Neuronal stem cell (in vitro differentiated cells): ENCODE data around the gene KLKB1. TPM values are rescaled to one million over a fixed set of nuclear protein-coding genes. Genes with fewer than 3 reads are reported as not detected.

Source experiments
- DNase-seq: peaks from one replicate; pipeline ENCODE4 v3.0.0-alpha.2; 2013; ENCODE audit warnings: low spot score
- H2AFZ ChIP-seq: one replicate; pipeline ENCODE4 v1.6.1; 2013; ENCODE audit warnings: mild to moderate bottlenecking, low read length, inconsistent platforms
- H2AK5ac ChIP-seq: 2 replicates; pipeline ENCODE4 v1.6.1; 2013; ENCODE audit warnings: low read depth, mild to moderate bottlenecking, inconsistent platforms, low read length, moderate library complexity, mixed read lengths
- H2BK120ac ChIP-seq: 2 replicates; pipeline ENCODE4 v1.6.1; 2013; ENCODE audit warnings: low read depth, mild to moderate bottlenecking, inconsistent platforms, low read length, moderate library complexity, mixed read lengths
- H2BK12ac ChIP-seq: one replicate; pipeline ENCODE4 v1.6.1; 2013; ENCODE audit warnings: low read length, inconsistent platforms
- H2BK15ac ChIP-seq: 2 replicates; pipeline ENCODE4 v1.6.1; 2013; ENCODE audit warnings: mild to moderate bottlenecking, low read length, inconsistent platforms, mixed read lengths
- H2BK5ac ChIP-seq: one replicate; pipeline ENCODE4 v1.6.1; 2013; ENCODE audit warnings: inconsistent platforms, mild to moderate bottlenecking, low read length, moderate library complexity
- H3K14ac ChIP-seq: one replicate; pipeline ENCODE4 v1.6.1; 2013; ENCODE audit warnings: low read length, inconsistent platforms
- H3K18ac ChIP-seq: 2 replicates; pipeline ENCODE4 v1.6.1; 2013; ENCODE audit warnings: low read length, inconsistent platforms
- H3K23ac ChIP-seq: 2 replicates; pipeline ENCODE4 v1.6.1; 2013; ENCODE audit warnings: low read depth, mild to moderate bottlenecking, mixed read lengths, low read length, inconsistent platforms; ENCODE audit not compliant: poor library complexity
- H3K27ac ChIP-seq: replicated peaks from 3 replicates; pipeline ENCODE4 v1.5.1; 2013; ENCODE audit warnings: low read length, inconsistent platforms
- H3K27me3 ChIP-seq, 3 experiments: 2 replicates each; pipeline ENCODE4 v1.6.1; 2013; ENCODE audit warnings: low read length in 3 of 3, mild to moderate bottlenecking in 2 of 3, inconsistent platforms in 1 of 3, low read depth in 1 of 3, mixed read lengths in 1 of 3, moderate library complexity in 1 of 3; ENCODE audit not compliant: control insufficient read depth in 3 of 3, insufficient read depth in 3 of 3
- H3K36me3 ChIP-seq, 2 donors: replicated peaks in 1 of 2; 2 replicates each; pipeline ENCODE4 v1.6.1; 2013; ENCODE audit warnings: low read length in 2 of 2; ENCODE audit not compliant: control insufficient read depth in 2 of 2, insufficient read depth in 2 of 2
- H3K4ac ChIP-seq: 2 replicates; pipeline ENCODE4 v1.6.1; 2013; ENCODE audit warnings: inconsistent platforms, mild to moderate bottlenecking, low read length, moderate library complexity
- H3K4me1 ChIP-seq, 2 donors: 1 replicate in 1 of 2; 2 replicates in 1 of 2; pipeline ENCODE4 v1.6.1; 2013; ENCODE audit warnings: low read length in 2 of 2, low read depth in 1 of 2; ENCODE audit not compliant: control insufficient read depth in 2 of 2, insufficient read depth in 1 of 2
- H3K4me2 ChIP-seq: one replicate; pipeline ENCODE4 v1.6.1; 2013; ENCODE audit warnings: mild to moderate bottlenecking, low read length, inconsistent platforms; ENCODE audit not compliant: insufficient read depth, poor library complexity, severe bottlenecking
- H3K4me3 ChIP-seq, 2 donors: 2 replicates each; pipeline ENCODE4 v1.5.1; 2013; ENCODE audit warnings: low read length in 2 of 2, mild to moderate bottlenecking in 2 of 2, inconsistent platforms in 1 of 2, moderate library complexity in 1 of 2
- H3K79me1 ChIP-seq: one replicate; pipeline ENCODE4 v1.6.1; 2013; ENCODE audit warnings: low read depth, mild to moderate bottlenecking, inconsistent platforms, low read length, moderate library complexity
- H3K9ac ChIP-seq: one replicate; pipeline ENCODE4 v1.6.1; 2013; ENCODE audit warnings: mild to moderate bottlenecking, low read depth, low read length, inconsistent platforms; ENCODE audit not compliant: poor library complexity
- H3K9me3 ChIP-seq, 2 donors: replicated peaks in 1 of 2; 2 replicates each; pipeline versions ENCODE3 to v1.6.1; 2013; ENCODE audit warnings: low read length in 2 of 2, mild to moderate bottlenecking in 2 of 2, inconsistent platforms in 1 of 2, low read depth in 1 of 2, mixed read lengths in 1 of 2, moderate library complexity in 1 of 2; ENCODE audit not compliant: control insufficient read depth in 2 of 2, insufficient read depth in 1 of 2
- H4K8ac ChIP-seq: one replicate; pipeline ENCODE4 v1.6.1; 2013; ENCODE audit warnings: low read depth, mild to moderate bottlenecking, inconsistent platforms, low read length, moderate library complexity
- H4K91ac ChIP-seq: one replicate; pipeline ENCODE4 v1.6.1; 2013; ENCODE audit warnings: low read length, low read depth, mild to moderate bottlenecking, inconsistent platforms; ENCODE audit not compliant: poor library complexity
- WGBS, 2 donors: extraction: QIAGEN DNeasy Blood & Tissue Kit; methylation state at CpG; one replicate each; pipeline ENCODE4 v1.1.7; 2013; ENCODE audit warnings: missing lambda C conversion rate in 2 of 2, mixed read lengths in 1 of 2; ENCODE audit not compliant: insufficient read length in 2 of 2, insufficient replicate concordance in 1 of 2; ENCODE audit errors: extremely low coverage in 2 of 2; 5-methylcytosine and 5-hydroxymethylcytosine counted together
- polyA plus RNA-seq, 2 experiments: library from polyadenylated mRNA; stranded (reverse); fragments of 200-250 nt; gene quantifications; one replicate each; pipeline ENCODE4 v1.2.3, GENCODE V29; 2013

KLKB1 gene
- polyA plus RNA-seq (2013, experiment 1 of 2), result 0.06 TPM
- 0.03 TPM for polyA plus RNA-seq (2013, experiment 2 of 2)

DNA sequence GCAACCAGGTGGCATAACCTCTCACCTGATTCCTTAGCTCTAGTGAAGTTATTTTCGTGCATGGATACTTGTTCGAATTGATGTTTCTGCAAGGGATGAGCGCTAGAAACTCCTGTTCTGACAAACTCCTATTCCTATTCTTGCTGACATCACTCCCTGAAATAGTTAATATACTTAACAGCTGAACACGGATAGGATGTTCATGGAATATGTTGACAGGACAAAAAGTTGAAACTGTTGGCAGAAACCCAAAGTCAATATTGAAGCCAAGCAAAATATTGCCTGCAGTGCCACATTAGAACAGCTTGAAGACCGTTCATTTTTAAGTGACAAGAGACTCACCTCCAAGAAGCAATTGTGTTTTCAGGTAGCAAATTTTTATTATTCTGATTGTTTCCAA lies at the start of gene KLKB1:
Gene KLKB1, plus strand, starts transcription at position 287 of the 400 bp plus-strand sequence. CDS start 689 bp downstream, outside the sequence.
- Histone ChIP-seq H2BK5ac (no peak within 1 kb of the TSS), H3K14ac (no peak within 1 kb of the TSS), H3K18ac (no peak within 1 kb of the TSS), H4K8ac (no peak within 1 kb of the TSS), H3K27me3 (peaks cover 0 to 4% (median 0%) of the 10 kb centered on the region in 3 experiments), H3K4me2 (no peak within 1 kb of the TSS), H2BK15ac (no peak within 1 kb of the TSS), H3K4me3 (peak within 1 kb of the TSS in 1 of 2 donors; percentile 27), H3K27ac (no peak within 1 kb of the TSS), H3K4me1 (no peaks in the 10 kb centered on the region), H2AK5ac (no peak within 1 kb of the TSS), H3K79me1 (no peaks in the 10 kb centered on the region), H3K9me3 (peaks cover 4 to 10% of the 10 kb centered on the region in 2 donors), H3K4ac (no peak within 1 kb of the TSS), H2BK12ac (no peak within 1 kb of the TSS), H4K91ac (no peak within 1 kb of the TSS), H3K23ac (no peak within 1 kb of the TSS), H3K36me3 (peaks cover 0 to 2% of the 10 kb centered on the region in 2 donors), H2BK120ac (no peak within 1 kb of the TSS), H3K9ac (no peak within 1 kb of the TSS), H2AFZ (no peak within 1 kb of the TSS)
- no CpG with 5 or more reads among the region's 5 CpGs for WGBS, 2 donors
- no peak for DNase-seq

DNA sequence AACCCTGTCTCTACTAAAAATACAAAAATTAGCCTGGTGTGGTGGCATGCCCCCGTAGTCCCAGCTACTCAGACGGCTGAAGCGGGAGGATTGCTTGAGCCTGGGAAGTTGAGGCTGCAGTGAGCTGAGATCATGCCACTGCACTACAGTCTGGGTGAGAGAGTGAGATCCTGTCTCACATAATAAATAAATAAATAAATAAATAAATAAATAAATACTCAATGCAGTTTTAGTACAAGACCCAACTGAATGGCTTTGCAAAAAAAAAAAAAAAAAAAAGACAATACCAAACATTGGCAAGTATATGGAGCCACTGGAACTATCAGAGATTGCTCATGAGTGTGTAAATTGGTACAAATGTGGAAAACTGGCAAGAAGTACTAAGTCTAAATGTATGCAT lies 39.2 kb upstream of the KLKB1 start:
- Histone ChIP-seq H2BK5ac (no peak overlapping the region), H2BK15ac (no peak overlapping the region), H3K9ac (no peak overlapping the region), H4K91ac (no peak overlapping the region), H3K4me3 (no peak overlapping the region), H2AK5ac (no peak overlapping the region), H3K9me3 (no peaks in the 10 kb centered on the region), H2BK12ac (no peak overlapping the region), H2AFZ (no peak overlapping the region), H3K79me1 (peaks cover 2% of the 10 kb centered on the region), H3K4me1 (peaks cover 2 to 3% of the 10 kb centered on the region in 2 donors), H4K8ac (no peak overlapping the region), H3K23ac (no peak overlapping the region), H3K4ac (no peak overlapping the region), H3K4me2 (no peak overlapping the region), H3K18ac (no peak overlapping the region), H3K36me3 (no peaks in the 10 kb centered on the region), H2BK120ac (no peak overlapping the region), H3K27ac (no peak overlapping the region), H3K27me3 (no peaks in the 10 kb centered on the region), H3K14ac (no peak overlapping the region)
- no CpG with 5 or more reads among the region's 3 CpGs for WGBS, 2 donors
- no peak for DNase-seq

DNA sequence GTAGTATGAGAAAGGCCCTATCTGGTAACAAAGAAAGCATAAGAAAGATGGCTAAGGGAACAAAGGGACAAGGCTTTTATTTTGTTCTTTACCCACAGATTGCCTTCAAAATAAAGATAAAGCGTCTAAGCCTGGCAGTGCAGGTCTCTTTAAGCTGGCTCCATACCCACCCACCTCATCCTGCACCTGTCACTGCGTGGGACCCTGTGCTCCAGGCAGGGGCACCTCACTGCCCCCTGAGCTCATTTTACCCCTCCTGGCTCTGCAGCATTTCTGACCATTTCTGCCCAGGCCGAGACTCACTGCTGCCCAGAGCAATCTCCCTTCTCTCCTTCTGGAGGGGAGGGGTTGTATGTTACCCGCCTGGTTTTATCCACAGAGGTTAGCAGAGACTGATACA lies 37.7 kb upstream of the KLKB1 start:
- Histone ChIP-seq H2AFZ (no peak overlapping the region), H3K27me3 (no peaks in the 10 kb centered on the region), H3K4me1 (peaks cover 2 to 3% of the 10 kb centered on the region in 2 donors), H3K4ac (no peak overlapping the region), H4K91ac (no peak overlapping the region), H3K9me3 (no peaks in the 10 kb centered on the region), H3K4me2 (no peak overlapping the region), H3K23ac (no peak overlapping the region), H4K8ac (no peak overlapping the region), H3K18ac (no peak overlapping the region), H2BK15ac (no peak overlapping the region), H3K9ac (no peak overlapping the region), H3K36me3 (peaks cover 0 to 9% of the 10 kb centered on the region in 2 donors), H3K27ac (no peak overlapping the region), H3K4me3 (no peak overlapping the region), H2BK12ac (no peak overlapping the region), H2BK120ac (no peak overlapping the region), H3K79me1 (peaks cover 2% of the 10 kb centered on the region), H2AK5ac (no peak overlapping the region), H3K14ac (no peak overlapping the region), H2BK5ac (no peak overlapping the region)
- no CpG with 5 or more reads among the region's 4 CpGs for WGBS, 2 donors
- no peak for DNase-seq

DNA sequence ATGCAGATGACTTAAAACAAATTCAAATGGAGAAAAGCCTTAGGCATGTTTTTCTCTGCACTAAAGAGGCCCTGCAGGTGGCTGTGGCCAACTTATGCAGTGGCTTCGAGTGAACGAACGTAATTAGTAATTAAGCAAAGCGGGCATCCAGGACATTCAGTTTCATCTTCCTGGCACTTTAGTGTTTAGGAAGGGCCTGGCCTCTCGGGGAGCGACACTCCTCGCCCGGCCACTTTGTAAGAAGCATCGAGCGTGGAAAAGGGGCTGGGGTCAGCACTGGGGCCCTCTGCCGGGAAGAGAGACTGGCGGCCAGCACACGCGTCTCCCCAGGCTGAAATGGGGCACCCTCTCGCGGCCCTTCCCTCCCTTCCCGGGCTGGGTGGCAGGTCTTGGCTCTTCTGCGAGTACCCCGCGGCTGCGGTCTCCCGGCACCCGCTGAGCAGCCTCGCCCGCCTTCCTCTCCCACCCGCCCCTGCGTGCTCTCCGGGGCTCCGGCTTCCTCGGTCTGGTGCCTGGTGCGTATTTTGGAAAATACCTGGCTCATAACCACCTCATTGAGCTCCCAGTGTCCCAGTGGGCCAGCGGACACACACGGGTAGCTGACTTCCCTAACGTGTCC lies 36.6 kb upstream of the KLKB1 start:
- DNase-seq, result no peak
- Histone ChIP-seq H3K4ac (peak overlapping the region; percentile 87), H3K9me3 (no peaks in the 10 kb centered on the region), H4K8ac (no peak overlapping the region), H3K4me1 (peaks cover 2 to 3% of the 10 kb centered on the region in 2 donors), H2AK5ac (peak overlapping the region; percentile 18), H4K91ac (no peak overlapping the region), H3K27ac (peak overlapping the region; percentile 94), H2BK15ac (peak overlapping the region; percentile 77), H3K9ac (peak overlapping the region; percentile 76), H3K23ac (peak overlapping the region; percentile 90), H3K4me3 (peak overlapping the region; percentile 93 to 98), H3K18ac (peak overlapping the region; percentile 99), H3K4me2 (peak overlapping the region; percentile 96), H2BK5ac (peak overlapping the region; percentile 91), H3K36me3 (peaks cover 0 to 19% of the 10 kb centered on the region in 2 donors), H2AFZ (peak overlapping the region; percentile 99), H2BK120ac (no peak overlapping the region), H3K14ac (peak overlapping the region; percentile 25), H3K27me3 (no peaks in the 10 kb centered on the region), H2BK12ac (no peak overlapping the region), H3K79me1 (peaks cover 2% of the 10 kb centered on the region)
- no CpG with 5 or more reads among the region's 34 CpGs for WGBS, 2 donors
